Ovary (tissue), 3 donors: ENCODE data around the gene EYS.

Experiments
- POLR2A ChIP-seq: fragments of 450-650 bp; IDR thresholded peaks from one replicate; pipeline ENCODE4 v1.6.1; 2017; ENCODE audit warnings: antibody characterized with exemption, mild to moderate bottlenecking, moderate library complexity
- TF ChIP-seq, protein P1 (sequence below), 3 donors: fragments of 450-650 bp in 2 of 3; fragments of 200-600 bp in 1 of 3; IDR thresholded peaks; one replicate each; pipeline versions ENCODE4 v1.5.1 to v1.8.0; 2016 to 2022; ENCODE audit warnings: antibody characterized with exemption in 3 of 3, mild to moderate bottlenecking in 1 of 3
- donor health status: DM: no; HTN: no; CAD: no.

DNA sequence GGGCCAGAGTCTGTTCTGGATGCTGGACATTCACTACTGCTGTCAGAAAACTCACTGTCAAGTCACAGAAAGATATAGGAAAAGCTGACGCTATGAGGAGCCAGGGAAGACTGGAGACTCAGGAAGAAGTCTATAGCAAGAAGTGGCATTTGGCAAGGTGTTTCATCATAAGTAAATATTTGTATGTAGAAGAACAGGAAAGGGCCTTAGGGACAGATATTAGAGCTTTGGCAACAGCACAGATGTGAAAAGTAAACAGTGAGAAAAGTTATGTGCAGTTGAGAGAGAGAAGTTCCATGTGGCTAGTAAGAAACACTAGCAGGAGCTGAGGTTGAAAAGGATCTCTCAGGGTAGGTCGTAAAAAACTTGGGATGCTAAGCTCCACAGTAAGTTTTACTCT lies 1202.5 kb downstream of the EYS start:
- TF ChIP-seq, protein P1, sequence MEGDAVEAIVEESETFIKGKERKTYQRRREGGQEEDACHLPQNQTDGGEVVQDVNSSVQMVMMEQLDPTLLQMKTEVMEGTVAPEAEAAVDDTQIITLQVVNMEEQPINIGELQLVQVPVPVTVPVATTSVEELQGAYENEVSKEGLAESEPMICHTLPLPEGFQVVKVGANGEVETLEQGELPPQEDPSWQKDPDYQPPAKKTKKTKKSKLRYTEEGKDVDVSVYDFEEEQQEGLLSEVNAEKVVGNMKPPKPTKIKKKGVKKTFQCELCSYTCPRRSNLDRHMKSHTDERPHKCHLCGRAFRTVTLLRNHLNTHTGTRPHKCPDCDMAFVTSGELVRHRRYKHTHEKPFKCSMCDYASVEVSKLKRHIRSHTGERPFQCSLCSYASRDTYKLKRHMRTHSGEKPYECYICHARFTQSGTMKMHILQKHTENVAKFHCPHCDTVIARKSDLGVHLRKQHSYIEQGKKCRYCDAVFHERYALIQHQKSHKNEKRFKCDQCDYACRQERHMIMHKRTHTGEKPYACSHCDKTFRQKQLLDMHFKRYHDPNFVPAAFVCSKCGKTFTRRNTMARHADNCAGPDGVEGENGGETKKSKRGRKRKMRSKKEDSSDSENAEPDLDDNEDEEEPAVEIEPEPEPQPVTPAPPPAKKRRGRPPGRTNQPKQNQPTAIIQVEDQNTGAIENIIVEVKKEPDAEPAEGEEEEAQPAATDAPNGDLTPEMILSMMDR (IDR thresholded peaks at IDR 0.05) = no peak
- no peak for TF ChIP-seq POLR2A
